HG02571 (cell line): ENCODE measurements around the gene CADM1.

Experiments
- ATAC-seq: cut with Tn5 transposase; IDR thresholded peaks from one replicate; pipeline ENCODE4 v1.9.1; 2021; ENCODE audit warnings: mild to moderate bottlenecking, moderate library complexity; ENCODE audit not compliant: unreplicated experiment

The CADM1 gene

DNA sequence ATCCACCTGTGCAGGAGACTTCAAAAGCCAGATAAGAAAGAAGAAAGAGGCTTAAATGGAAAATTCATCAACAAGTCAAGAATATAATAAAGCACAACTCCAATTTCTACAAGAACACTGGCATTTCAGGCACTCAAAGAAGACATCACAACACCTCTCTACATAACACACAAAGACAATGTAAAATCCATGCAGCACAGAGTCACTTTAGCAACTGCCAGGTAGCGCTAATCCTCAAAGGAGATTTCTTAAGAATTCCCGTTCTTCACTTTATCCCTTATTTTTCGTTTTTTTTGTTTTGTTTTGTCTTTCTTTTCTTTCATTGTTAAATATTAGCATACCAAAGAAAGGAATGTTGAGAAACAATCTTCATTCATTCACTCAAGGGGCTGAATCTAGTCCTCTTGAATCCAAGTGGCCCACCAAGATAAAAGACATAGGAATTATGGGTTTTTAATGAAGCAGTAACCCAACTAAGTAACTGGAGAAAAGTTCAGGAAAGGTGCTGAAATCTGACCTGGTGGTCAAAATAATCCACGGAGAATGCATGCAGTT lies 95.0 kb downstream of the CADM1 start:
- ATAC-seq: no peak

DNA sequence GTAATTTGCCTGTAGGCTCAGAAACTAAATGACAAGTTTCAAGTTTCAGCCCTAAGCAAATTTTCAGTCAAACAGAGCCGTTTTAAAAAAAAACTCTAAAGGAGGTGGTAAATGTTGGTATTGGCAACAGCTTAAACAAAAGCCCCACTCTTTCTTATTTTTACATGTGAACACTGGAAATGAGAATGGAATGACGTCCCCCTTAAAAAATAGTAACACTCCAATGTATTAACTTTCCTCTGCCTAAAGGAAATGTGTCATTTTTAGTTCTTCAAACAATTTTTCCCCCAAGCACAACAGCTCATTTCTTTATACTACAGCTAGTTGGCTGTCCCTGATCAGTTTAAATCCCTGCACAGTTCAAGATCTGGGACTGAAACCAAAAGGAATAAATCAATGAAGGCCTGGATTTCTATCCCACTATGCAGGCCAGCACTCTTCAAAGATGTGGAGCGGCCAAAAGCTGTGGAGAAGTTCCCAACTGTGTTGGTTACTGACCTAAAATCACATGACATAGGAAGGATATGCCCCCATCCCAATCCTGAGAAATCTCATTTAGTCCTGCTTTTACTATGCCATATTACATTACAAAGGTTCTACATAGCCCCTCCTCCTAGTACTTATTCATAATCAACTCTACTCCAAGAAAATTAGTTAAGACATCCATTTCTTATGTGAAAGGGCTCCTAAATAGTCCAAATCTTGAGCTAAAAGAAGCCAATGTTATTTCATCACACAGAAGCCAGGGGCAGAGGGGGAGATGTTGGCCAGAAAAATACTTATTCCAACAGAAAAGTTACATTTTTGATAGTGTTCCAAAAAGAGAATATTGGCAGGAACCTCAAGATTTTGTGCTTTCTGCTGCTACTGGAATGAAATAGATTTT lies 95.9 kb downstream of the CADM1 start:
- no peak for ATAC-seq

DNA sequence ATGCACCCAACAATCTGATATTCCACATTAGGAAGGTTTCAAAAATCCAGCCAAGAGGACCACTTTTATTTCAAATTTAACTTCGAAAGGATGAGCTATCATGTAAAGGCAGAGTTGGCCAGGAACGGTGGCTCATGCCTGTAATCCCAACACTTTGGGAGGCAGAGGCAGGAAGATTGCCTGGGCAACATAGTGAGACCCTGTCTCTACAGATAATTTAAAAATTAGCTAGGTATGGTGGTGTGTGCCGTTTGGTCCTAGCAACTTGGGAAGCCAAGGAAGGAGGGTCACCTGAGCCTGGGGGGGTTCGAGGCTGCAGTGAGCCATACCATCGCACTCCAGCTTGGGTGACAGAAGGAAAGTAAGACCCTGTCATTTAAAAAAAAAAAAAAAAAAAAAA lies 96.7 kb downstream of the CADM1 start:
- no peak for ATAC-seq

DNA sequence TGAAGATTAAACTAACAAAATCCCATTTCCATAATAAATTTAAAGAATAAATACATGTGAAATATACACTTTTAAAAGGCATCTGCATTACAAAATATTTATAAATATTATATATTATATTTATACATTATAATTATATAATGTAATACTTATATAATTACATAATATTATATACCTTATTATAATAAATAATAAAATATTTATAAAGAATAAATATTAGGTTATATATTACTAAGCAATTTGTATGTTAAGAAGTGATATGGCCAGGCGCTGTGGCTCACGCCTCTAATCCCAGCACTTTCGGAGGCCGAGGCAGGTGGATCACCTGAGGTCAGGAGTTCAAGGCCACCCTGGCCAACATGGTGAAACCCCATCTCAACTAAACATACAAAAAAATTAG lies 97.8 kb downstream of the CADM1 start:
- ATAC-seq: no peak

DNA sequence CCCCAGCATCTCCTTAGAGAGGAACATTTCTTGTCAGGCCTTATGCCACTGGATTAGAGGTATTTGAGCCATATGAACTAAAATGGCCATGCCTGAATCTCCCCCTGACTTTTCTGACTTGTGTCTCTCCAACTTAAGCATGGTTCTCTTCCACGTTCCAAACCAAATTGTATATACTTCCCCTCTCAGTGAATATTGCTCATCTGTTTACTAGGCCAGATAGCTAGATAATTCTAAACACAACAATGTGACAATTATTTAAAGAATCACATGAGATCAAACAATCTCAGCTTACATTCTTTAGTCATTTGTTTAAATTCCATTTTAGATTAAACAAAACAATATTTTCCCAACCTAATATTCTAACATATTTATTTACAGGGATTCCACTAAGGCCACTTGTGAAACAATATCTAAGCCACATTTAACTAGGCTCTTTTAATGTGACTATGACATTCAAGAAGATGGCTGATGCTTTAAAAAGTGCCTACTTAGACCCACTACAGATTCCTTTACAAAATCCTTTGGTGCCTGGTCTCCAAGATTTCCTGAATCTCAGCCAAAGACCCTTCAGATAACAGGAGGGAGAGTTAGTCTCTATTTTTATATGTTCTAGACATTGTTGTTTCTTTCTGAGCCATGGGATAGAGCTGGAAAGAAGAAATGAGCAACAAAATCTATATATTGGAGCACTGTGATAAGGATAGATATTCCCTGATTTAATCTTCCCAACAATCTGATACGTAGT lies 105.7 kb downstream of the CADM1 start:
- ATAC-seq: no peak

DNA sequence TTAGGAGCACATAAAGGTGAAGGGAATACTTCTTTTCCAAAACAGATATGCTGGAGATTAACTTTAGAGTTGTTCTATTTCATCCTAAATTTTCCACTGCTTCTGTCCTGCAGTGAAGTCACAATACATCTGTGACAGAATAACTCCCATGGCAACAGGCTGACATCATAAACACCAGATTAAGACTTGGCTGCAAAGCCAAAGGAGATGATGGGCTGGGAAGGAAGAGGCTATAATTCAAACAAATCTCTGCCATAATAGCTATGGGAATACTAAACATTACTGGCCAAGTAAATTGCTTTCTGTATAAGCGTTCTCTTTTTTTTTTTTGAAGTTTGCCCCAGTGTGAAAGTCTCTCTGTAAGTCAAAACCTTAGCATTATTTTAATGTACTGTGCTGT lies 107.7 kb downstream of the CADM1 start:
- ATAC-seq: no peak

DNA sequence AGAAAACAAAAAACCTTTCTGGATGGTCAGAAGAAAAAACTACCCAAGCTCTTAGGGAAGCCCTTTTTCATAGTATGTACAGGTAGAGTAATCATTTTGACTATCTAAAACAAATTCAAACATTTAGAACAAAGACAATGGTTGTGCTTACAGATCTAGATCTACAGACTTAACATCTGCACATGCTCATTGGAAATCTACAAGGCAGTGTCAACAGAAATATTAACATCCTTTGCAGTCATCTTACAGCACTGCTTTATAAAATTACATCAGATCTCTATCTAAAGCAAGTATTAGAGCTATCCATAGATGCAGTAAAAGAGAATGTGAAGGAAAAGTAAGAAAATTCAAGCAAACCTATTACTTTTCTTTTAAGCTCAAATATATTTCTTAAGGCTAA lies 110.3 kb downstream of the CADM1 start:
- ATAC-seq: no peak

DNA sequence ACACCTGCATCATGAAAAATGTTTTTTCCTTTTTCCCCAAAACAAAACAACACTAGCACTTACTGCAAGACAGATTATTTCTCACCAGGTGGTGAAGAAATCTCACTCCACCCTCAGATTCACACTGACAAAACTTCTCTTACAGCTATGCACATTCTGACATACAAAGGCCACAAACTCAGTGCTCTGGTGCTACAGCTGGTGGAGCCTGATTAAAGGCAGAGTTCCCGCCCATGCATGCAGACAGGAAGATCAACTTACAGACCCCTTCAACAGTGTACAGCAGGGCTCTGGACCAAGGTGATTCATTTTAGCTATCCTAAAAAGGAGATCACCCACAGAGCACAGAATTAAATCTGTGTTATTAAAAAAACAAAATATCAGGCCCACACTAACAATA lies 112.6 kb downstream of the CADM1 start:
- no peak for ATAC-seq

DNA sequence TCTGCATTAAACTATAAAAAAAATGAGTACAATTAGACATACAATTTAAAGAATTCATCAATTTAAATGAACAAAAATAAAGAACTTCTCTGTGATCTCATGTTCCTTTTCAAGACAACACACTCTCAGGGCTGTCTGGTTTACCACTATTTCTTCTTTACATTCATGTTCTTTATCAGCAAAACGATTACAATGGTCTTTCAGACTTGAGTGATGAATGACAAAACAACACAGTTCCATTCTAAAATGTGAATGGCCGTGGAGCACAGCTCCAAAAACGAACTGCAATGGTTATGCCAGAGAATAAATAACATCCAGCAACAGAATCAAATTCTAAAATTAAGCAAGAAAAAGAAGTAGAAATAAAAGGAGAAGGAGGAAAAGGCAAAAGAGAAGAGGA lies 113.1 kb downstream of the CADM1 start:
- no peak for ATAC-seq

DNA sequence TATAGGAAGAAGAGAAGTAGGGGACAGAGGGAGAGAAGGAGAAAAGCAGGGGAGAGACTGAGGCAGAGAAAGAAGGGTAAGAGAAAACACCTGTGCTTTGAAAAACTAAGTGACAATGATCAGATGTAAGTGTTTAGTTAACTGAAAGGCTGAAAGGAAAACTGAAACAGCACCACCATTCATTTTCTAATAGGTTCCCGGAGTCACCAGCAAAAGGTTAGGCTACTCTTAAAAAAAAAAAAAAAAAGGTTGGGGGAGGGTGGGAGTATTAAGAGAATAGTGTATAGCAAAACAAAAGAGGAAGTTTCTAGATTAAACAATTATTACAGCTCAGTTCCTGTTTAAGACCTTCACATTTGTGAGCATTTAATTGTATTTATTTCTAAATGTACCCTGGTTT lies 113.8 kb downstream of the CADM1 start:
- ATAC-seq: no peak

DNA sequence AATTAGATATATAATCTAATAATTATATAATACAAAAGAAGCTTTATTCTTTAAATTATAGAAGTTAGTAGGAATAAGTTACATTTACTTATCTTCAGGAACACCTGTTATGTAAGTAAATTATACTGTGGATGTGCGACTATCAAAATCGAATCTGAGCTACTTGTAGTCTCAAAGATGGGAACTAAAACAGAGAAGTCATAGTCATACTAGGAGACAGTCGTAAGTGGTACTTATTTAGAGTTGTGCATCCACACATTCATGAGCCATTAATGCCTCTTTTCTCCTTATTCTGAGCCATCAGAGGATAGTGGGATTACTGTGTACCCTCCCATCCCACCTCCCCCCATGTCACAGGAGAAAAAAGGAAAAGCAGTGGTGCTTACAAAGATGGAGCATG lies 114.4 kb downstream of the CADM1 start:
- no peak for ATAC-seq

DNA sequence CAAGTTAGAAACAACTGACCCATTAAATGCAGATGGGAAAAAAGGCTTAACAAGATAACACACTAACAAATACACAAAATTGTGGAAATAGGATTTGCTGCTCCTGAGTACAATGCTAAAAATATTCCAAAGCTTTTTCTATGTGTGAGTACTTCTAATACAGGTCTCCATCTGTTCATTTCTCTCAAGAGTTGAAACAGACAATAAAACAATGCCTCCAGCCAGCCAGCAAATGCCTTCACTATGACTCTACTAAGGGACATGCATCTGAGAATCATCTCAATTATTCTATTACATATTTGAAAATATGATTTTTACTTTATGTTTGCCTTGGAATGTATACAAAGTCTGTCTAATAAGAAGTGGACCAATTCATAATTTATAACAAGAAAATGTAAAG lies 119.0 kb downstream of the CADM1 start:
- ATAC-seq: no peak

DNA sequence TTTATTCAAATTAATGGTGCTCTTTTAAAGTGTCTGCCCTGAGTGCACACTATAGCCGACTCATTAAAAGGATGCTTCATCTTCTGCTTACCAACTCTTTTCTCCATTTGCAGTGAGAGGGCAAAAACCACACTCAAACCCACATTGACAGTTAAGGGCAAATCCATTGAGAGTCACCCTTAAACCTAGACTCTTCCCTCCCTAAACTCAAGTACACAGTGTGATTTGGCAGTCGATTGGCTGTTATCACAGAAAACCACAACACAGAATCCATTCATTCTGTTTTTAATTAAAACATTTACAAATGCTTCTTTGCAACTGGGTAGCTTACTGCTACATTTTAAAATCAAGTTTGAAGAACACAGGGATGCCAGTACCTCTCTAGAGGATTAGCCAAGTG lies 120.0 kb downstream of the CADM1 start:
- ATAC-seq: no peak

DNA sequence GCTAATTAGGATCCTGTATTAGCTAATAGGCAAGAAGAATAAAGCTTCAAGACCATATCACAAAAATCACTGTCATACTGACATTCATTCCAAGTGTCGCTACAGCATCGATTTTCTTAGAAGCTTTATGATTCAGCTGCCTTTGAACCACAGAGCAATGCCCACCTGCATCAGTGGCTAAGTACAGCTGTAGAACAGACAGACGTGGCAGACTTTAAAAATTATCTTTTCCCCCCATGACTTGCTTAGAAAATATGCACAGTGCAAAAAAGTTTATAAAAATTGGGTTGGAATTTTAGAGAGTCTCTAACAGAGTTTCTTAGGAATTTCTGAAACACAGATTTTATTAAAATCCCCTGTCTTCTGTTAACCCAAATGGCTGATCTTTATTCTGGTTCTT lies 120.8 kb downstream of the CADM1 start:
- no peak for ATAC-seq

DNA sequence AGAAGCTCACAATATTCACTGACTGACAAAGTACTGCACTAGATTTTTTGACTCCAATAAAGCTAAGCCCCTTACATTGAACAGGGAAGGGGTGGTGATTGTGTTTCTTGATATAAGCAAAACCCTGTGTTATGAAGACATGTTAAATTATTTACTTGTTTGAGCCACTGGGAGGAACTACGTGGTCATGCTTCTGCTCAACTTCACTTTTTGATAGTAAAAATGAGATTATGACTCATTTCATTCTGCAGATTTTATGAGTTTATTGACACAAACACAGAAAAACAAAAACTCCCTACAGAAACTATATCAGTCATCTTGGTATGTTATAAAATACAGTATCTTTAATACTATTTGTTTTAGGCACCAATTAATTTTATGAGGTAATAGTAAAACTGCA lies 124.7 kb downstream of the CADM1 start:
- ATAC-seq: no peak

DNA sequence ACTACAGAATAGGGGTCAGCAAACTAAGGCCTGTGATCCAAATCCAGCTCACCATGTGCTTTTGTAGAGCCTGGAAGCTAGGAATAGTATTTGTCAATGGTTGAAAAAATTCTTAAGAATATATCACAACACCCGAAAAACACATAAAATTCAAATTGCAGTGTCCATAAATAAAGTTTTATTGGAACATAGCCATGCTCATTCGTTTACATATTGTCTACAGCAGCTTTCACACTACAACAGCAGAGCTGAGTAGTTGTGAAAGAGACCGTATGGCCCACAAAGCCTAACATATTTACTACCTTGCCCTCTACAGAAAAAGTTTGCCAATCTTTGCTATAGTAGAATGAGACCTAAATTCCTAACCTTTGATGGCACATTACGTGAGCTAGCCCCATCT lies 125.7 kb downstream of the CADM1 start:
- ATAC-seq: no peak

DNA sequence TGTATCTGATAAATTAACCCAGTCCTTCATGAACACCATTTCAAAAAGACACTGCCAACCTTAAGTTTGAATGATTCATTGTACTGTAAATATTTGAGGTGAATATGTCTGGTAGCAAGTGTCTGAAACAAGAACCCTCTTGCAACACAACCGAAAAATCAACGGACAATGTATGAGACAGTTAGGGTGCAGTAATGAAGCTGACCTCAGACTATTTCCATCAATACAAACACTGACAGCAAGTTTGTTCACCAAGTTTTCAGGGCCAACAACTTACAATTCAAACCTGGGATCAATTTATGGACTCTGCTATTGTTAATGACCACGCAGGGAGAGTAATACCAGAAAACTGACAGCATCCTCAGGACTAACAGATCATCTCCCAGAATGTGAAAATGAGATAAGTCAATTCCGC lies 126.3 kb downstream of the CADM1 start:
- no peak for ATAC-seq

DNA sequence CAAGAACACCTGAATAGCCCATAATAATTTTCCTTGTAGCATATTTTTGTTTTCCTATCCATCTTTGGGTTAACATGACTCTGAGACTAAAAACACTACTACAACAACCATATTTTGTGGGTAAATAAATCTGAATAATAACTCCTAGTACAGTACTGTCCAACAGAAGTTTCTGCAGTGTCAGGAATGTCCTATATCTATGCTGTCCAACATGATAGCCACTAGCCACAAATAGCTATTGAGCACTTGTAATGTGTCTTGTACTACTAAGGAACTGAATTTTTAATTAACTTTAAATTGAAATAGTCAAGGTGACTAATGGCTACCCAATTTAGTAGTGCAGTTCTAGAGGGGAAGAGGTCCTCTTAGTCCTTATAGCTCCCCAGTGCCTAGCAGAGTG lies 135.6 kb downstream of the CADM1 start:
- ATAC-seq: no peak

DNA sequence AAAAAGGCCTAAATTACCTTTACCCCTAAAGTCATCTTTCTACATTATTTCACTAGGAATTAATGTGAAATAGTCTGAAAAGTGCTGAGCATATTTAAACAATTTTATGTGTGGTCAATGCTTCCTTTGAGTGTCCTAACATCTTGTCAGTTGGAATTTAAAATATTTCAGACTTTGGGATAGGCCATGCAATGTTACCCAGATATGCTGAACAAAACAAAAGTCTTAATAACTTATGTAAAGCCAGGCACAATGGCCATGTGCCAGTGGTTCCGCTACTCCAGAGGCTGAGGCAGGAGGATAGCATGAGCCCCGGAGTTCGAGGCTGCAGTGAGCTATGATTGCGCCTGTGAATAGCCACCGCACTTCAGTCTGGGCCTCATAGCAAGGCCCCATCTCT lies 137.4 kb downstream of the CADM1 start:
- ATAC-seq: no peak

DNA sequence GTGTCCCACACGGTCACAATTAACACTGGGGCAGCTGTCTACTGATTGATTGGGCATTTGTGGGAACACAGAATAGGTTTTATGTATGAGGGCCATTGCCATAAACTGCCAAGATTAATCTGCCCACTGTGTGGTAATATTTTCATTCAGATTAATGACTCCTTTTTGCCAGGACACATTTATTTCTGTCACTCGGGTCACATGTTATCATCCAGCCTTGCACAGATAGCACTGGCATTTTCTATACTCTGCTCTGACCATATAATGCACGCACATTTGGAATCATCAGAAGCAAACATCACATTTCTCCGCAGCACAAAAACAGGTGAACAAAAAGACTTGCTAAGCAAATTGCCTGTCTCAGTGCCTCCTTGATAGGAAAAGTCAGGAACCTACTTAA lies 138.3 kb downstream of the CADM1 start:
- ATAC-seq: no peak

DNA sequence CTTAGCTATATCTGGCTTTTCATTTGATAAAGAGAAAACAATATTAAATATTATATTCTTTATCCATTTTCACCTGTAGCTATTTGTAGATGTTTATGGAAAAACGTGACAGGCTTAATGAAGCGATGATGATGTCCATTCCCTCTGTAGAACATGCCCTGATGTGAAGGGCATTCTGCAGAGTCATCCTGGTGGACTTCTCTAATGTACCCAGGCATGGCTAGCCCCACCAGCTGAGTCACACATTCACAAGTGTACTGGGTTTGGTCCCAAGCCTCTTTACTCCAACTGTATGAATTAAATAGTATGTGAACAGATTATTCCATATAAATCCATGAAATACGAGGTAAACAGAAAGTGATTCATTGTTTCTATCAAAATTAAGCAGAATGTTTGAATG lies 139.3 kb downstream of the CADM1 start:
- no peak for ATAC-seq

DNA sequence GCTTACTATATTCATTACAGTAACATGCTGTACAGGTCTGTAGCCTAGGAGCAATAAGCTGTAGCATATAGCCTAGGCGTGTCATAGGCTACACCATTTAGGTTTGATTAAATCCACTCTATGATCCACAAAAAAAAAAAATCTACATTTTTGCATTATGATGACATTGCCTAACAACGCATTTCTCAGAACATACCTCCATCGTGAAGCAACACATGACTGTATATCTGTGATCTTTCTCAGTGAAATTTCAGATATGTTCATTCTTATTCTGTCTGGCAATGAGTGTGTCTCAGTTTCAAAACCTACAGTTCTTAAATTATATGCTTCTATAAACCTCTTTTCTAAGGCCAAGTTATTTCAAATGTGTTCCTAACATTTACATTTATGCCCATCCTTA lies 140.3 kb downstream of the CADM1 start:
- no peak for ATAC-seq
